ENCODE measurements around the gene FKBP2. TPM values are rescaled to one million over a fixed set of nuclear protein-coding genes. Genes with fewer than 3 reads are reported as not detected.
A peak's percentile ranks its signal among the peaks of the same experiment; 100 is the strongest.

FKBP2 gene
- total and polyA plus RNA-seq, 2 of the 13 experiments (the other 11 are each of a cell fraction or from before 2014, with no cell fraction given), result 30.1 to 53.3 TPM

DNA sequence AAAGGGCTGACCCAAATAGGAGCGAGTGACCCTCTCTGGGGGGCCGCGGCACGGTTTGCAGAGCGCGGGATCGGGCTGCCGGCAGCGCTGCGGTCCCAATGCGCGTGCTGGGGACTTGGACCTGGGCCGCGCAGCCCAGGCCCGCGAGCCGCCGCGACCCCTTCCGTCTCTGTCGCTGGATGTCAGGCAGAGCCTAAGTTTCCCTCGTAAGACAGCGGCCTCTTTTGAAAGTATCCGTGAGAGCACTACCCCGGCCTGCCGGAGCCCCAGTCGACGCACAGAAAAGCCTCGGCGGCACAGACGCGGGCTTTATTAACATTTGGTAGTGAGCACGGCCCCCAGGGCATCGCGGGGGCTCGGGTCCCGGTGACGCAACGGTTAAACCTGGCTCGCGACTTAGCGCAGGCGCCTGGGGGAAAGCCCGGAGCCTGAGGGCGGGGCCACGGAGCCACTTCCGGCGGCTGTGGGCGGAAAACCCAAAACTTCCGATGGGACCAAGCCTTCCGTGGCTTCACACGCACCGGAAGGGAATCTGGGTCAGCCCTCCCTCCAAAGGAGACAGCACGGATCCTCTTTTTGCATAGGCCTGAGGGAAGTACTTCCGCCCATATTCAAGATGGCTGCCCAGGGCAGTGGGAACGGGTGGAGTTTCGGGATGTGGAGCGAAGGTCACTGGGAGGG, 28.8 kb downstream of the FKBP2 start (continued):
- TF ChIP-seq SOX13 (IDR thresholded peaks at IDR 0.05) (no peak), SOX13 (CRISPR knock-in tag; conservative IDR thresholded peaks at IDR 0.05 in 1 of 2, IDR thresholded peaks at IDR 0.05 in 1 of 2) (peak in 1 of 2 experiments; percentile 33; a peak in 2 of 4 replicates), KLF6 (CRISPR knock-in tag; IDR thresholded peaks at IDR 0.05) (peak; percentile 79), FOSL2 (CRISPR knock-in tag; IDR thresholded peaks at IDR 0.05) (peak; percentile 53; the same call in 1 of the 2 replicates), ZNF205 (CRISPR knock-in tag; IDR thresholded peaks at IDR 0.05) (peak; percentile 83), JUNB (CRISPR knock-in tag; IDR thresholded peaks at IDR 0.05; ENCODE audit: borderline replicate concordance) (no peak), ZNF720 (CRISPR knock-in tag; IDR thresholded peaks at IDR 0.05) (no peak), SNAI1 (CRISPR knock-in tag; IDR thresholded peaks at IDR 0.05; ENCODE audit: borderline replicate concordance) (no peak), NR2F1 (CRISPR knock-in tag; IDR thresholded peaks at IDR 0.05) (0 out of 4 replicates have a peak, but pooled peaks of 1 of the 2 experiments have one; percentile 3), FOXP1 (IDR thresholded peaks at IDR 0.05) (no peak), FOXP1 (CRISPR knock-in tag; IDR thresholded peaks at IDR 0.05) (peak; percentile 26; the same call in 1 of the 2 replicates), RBM39 (IDR thresholded peaks at IDR 0.05; ENCODE audit: low read depth, low read length, poor library complexity, severe bottlenecking) (peak; percentile 77), ZNF550 (CRISPR knock-in tag; IDR thresholded peaks at IDR 0.05; ENCODE audit: borderline replicate concordance) (no peak), ZFAT (CRISPR knock-in tag; conservative IDR thresholded peaks at IDR 0.05) (no peak), SP5 (CRISPR knock-in tag; IDR thresholded peaks at IDR 0.05; ENCODE audit: borderline replicate concordance, low read depth) (peak; percentile 88), ZNF124 (CRISPR knock-in tag; IDR thresholded peaks at IDR 0.05) (no peak; the same call in none of the 2 replicates), CENPX (CRISPR knock-in tag; IDR thresholded peaks at IDR 0.05) (no peak), KDM6A (CRISPR knock-in tag; IDR thresholded peaks at IDR 0.05; ENCODE audit: low read depth) (no peak), ZFP62 (CRISPR knock-in tag; IDR thresholded peaks at IDR 0.05) (no peak)
- TF ChIP-seq, protein P1, sequence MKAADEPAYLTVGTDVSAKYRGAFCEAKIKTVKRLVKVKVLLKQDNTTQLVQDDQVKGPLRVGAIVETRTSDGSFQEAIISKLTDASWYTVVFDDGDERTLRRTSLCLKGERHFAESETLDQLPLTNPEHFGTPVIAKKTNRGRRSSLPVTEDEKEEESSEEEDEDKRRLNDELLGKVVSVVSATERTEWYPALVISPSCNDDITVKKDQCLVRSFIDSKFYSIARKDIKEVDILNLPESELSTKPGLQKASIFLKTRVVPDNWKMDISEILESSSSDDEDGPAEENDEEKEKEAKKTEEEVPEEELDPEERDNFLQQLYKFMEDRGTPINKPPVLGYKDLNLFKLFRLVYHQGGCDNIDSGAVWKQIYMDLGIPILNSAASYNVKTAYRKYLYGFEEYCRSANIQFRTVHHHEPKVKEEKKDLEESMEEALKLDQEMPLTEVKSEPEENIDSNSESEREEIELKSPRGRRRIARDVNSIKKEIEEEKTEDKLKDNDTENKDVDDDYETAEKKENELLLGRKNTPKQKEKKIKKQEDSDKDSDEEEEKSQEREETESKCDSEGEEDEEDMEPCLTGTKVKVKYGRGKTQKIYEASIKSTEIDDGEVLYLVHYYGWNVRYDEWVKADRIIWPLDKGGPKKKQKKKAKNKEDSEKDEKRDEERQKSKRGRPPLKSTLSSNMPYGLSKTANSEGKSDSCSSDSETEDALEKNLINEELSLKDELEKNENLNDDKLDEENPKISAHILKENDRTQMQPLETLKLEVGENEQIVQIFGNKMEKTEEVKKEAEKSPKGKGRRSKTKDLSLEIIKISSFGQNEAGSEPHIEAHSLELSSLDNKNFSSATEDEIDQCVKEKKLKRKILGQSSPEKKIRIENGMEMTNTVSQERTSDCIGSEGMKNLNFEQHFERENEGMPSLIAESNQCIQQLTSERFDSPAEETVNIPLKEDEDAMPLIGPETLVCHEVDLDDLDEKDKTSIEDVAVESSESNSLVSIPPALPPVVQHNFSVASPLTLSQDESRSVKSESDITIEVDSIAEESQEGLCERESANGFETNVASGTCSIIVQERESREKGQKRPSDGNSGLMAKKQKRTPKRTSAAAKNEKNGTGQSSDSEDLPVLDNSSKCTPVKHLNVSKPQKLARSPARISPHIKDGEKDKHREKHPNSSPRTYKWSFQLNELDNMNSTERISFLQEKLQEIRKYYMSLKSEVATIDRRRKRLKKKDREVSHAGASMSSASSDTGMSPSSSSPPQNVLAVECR (CRISPR knock-in tag; IDR thresholded peaks at IDR 0.05; ENCODE audit: borderline replicate concordance), result peak; percentile 79; the same call in 1 of the 2 replicates
- TF ChIP-seq, protein P2, sequence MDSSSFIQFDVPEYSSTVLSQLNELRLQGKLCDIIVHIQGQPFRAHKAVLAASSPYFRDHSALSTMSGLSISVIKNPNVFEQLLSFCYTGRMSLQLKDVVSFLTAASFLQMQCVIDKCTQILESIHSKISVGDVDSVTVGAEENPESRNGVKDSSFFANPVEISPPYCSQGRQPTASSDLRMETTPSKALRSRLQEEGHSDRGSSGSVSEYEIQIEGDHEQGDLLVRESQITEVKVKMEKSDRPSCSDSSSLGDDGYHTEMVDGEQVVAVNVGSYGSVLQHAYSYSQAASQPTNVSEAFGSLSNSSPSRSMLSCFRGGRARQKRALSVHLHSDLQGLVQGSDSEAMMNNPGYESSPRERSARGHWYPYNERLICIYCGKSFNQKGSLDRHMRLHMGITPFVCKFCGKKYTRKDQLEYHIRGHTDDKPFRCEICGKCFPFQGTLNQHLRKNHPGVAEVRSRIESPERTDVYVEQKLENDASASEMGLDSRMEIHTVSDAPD (CRISPR knock-in tag; IDR thresholded peaks at IDR 0.05), result no peak; the same call in 1 of the 2 replicates
- TF ChIP-seq, protein P3, sequence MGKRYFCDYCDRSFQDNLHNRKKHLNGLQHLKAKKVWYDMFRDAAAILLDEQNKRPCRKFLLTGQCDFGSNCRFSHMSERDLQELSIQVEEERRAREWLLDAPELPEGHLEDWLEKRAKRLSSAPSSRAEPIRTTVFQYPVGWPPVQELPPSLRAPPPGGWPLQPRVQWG (CRISPR knock-in tag; IDR thresholded peaks at IDR 0.05; ENCODE audit: borderline replicate concordance, low read depth), result no peak
- TF ChIP-seq, protein P4, sequence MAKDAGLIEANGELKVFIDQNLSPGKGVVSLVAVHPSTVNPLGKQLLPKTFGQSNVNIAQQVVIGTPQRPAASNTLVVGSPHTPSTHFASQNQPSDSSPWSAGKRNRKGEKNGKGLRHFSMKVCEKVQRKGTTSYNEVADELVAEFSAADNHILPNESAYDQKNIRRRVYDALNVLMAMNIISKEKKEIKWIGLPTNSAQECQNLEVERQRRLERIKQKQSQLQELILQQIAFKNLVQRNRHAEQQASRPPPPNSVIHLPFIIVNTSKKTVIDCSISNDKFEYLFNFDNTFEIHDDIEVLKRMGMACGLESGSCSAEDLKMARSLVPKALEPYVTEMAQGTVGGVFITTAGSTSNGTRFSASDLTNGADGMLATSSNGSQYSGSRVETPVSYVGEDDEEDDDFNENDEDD (CRISPR knock-in tag; IDR thresholded peaks at IDR 0.05; ENCODE audit: borderline replicate concordance), result no peak

Data from HepG2 (cell line).